GM12878 (cell line): ENCODE data around the gene BRD2.

ENCODE experiments used
- ASH2L ChIP-seq: fragments of 300-600, 200-600 bp; sonication (generic); IDR thresholded peaks from 2 replicates; pipeline ENCODE4 v1.6.1; 2017; ENCODE audit warnings: low read depth, mild to moderate bottlenecking, borderline replicate concordance
- CREM ChIP-seq: IDR thresholded peaks from 2 replicates; pipeline ENCODE4 v1.6.1; 2014; ENCODE audit warnings: antibody characterized with exemption, low read depth
- CTCF ChIP-seq, 3 experiments: IDR thresholded peaks in 2 of 3; conservative IDR thresholded peaks in 1 of 3; 2 replicates each; pipeline ENCODE4 v1.5.1; 2011; ENCODE audit warnings: low read depth in 3 of 3, low read length in 3 of 3, mild to moderate bottlenecking in 3 of 3, control low read depth in 2 of 3, moderate library complexity in 2 of 3, inconsistent platforms in 1 of 3, mixed read lengths in 1 of 3; ENCODE audit not compliant: control insufficient read depth in 2 of 3, insufficient read depth in 1 of 3; ENCODE audit errors: extremely low read depth in 1 of 3
- KAT2A ChIP-seq: conservative IDR thresholded peaks from 2 replicates; pipeline ENCODE4 v1.6.1; 2011; ENCODE audit warnings: low read depth, low read length; ENCODE audit not compliant: control insufficient read depth

DNA sequence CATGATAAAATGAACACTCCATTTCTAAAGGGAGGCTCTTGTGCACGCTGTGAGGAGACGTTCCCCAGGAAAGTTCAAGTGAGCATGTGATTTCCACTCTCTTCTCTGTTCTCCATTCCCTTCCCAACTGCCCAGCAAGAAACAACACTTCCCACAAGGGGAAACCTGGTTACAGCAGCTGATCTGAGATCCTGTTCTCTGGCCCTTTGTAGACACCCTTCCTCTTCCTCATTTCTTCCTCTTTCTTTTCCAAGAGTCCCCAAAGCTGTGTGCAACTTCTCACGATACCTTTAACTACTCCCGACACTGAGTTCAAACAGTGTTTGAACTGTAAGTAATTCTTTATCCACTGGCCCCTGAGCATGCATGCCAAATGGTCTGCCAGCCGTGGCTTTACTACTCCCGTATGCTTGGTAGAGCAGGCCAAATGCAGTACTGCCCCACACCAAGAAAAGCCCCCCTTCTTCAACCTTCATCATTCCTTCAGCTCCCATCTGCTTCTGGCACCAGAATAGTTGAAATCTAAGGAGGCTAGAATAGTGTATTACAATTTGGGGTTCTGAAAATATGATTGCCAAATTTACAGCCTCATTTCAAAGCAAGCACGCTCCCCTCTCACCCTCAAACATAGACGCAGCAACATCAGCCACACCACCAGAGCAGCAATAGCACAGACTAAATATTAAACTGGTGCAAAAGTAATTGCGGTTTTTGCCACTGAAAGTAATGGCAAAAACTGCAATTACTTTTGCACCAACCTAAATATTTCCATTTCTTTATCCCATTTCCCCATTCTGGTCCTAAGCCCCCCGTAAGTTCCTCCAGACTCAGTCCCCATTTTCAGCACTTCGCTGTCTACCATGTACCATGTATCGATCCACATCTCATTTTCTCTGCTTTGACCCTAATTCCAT lies 31.9 kb upstream of the BRD2 start:
- TF ChIP-seq CTCF (IDR thresholded peaks at IDR 0.05 in 2 of 3, conservative IDR thresholded peaks at IDR 0.05 in 1 of 3; ENCODE audit: control insufficient read depth in 2 of 3, extremely low read depth in 1 of 3, insufficient read depth in 1 of 3, low read depth in 3 of 3, low read length in 3 of 3) (no peak), KAT2A (no peak), CREM (no peak), ASH2L (no peak)
